ENCODE results near the gene NFE2. TPM values are rescaled to one million over a fixed set of nuclear protein-coding genes. Genes with fewer than 3 reads are reported as not detected.

Gene NFE2
- total RNA-seq, 1 experiment from 2014 or later = 0.13 TPM

Other genes with a start within 250 kb of the NFE2 start
- 2.3 and 5.2 TPM in 2 replicates for gene HOXC4, start 247.2 kb downstream of the NFE2 start, total RNA-seq (2014; rRNA removed; shearing (Covaris generic); ENCODE audit: low replicate concordance)
- 33.1 and 48.3 TPM in 2 replicates for gene SMUG1, start 112.0 kb downstream of the NFE2 start, total RNA-seq (2014; rRNA removed; shearing (Covaris generic); ENCODE audit: low replicate concordance)
- gene CBX5, start 20.9 kb downstream of the NFE2 start, total RNA-seq (2014; rRNA removed; shearing (Covaris generic); ENCODE audit: low replicate concordance) = 20.5 and 26.6 TPM in 2 replicates
- 84.7 and 146 TPM in 2 replicates for gene HNRNPA1, start 20.3 kb downstream of the NFE2 start, total RNA-seq (2014; rRNA removed; shearing (Covaris generic); ENCODE audit: low replicate concordance)
- gene COPZ1, start 24.1 kb upstream of the NFE2 start, total RNA-seq (2014; rRNA removed; shearing (Covaris generic); ENCODE audit: low replicate concordance) = 243 and 381 TPM in 2 replicates
- gene GPR84, start 63.5 kb upstream of the NFE2 start, total RNA-seq (2014; rRNA removed; shearing (Covaris generic); ENCODE audit: low replicate concordance) = not detected in 2 replicates
- 0.89 TPM in 1 of 2 replicates, not detected in the other for gene ZNF385A, start 83.7 kb upstream of the NFE2 start, total RNA-seq (2014; rRNA removed; shearing (Covaris generic); ENCODE audit: low replicate concordance)
- gene ITGA5, start 118.3 kb upstream of the NFE2 start, total RNA-seq (2014; rRNA removed; shearing (Covaris generic); ENCODE audit: low replicate concordance) = 74.3 and 91.5 TPM in 2 replicates
- not detected in 2 replicates for gene GTSF1, start 172.6 kb upstream of the NFE2 start, total RNA-seq (2014; rRNA removed; shearing (Covaris generic); ENCODE audit: low replicate concordance)
- 0.07 and 0.23 TPM in 2 replicates for gene NCKAP1L, start 196.7 kb upstream of the NFE2 start, total RNA-seq (2014; rRNA removed; shearing (Covaris generic); ENCODE audit: low replicate concordance)
- not detected in 2 replicates for gene PDE1B, start 248.6 kb upstream of the NFE2 start, total RNA-seq (2014; rRNA removed; shearing (Covaris generic); ENCODE audit: low replicate concordance)

All from MG63 (cell line).